ENCODE results near the gene SPTSSA.

SPTSSA gene

GRCh38 chr14:34424488-34424887 is 37.6 kb downstream of the SPTSSA start:
- TF ChIP-seq ZFX (IDR thresholded peaks at IDR 0.05) (no peak), CTCF (conservative IDR thresholded peaks at IDR 0.05) (no peak)
- peak overlapping the region; percentile 32; the same call in 1 of the 2 replicates for H3K27ac ChIP-seq

- no peak overlapping the region for H3K27ac ChIP-seq
- TF ChIP-seq ZFX (IDR thresholded peaks at IDR 0.05) (no peak), CTCF (conservative IDR thresholded peaks at IDR 0.05) (no peak)
Measured at GRCh38 chr14:34423445-34423844, 38.6 kb downstream of the SPTSSA start.

GRCh38 chr14:34420547-34421150 is 41.4 kb downstream of the SPTSSA start:
- no peak for TF ChIP-seq ZFX (IDR thresholded peaks at IDR 0.05)
- TF ChIP-seq CTCF (conservative IDR thresholded peaks at IDR 0.05): no peak
- no peak overlapping the region for H3K27ac ChIP-seq

GRCh38 chr14:34409721-34410120 is 52.3 kb downstream of the SPTSSA start:
- TF ChIP-seq ZFX (IDR thresholded peaks at IDR 0.05) (no peak), CTCF (conservative IDR thresholded peaks at IDR 0.05) (no peak)
- no peak overlapping the region for H3K27ac ChIP-seq

GRCh38 chr14:34407951-34408350 is 54.1 kb downstream of the SPTSSA start:
- TF ChIP-seq CTCF (conservative IDR thresholded peaks at IDR 0.05) (no peak), ZFX (IDR thresholded peaks at IDR 0.05) (no peak)
- no peak overlapping the region for H3K27ac ChIP-seq

GRCh38 chr14:34404416-34404815 is 57.6 kb downstream of the SPTSSA start:
- no peak overlapping the region for H3K27ac ChIP-seq
- no peak for TF ChIP-seq CTCF (conservative IDR thresholded peaks at IDR 0.05)
- TF ChIP-seq ZFX (IDR thresholded peaks at IDR 0.05): no peak

GRCh38 chr14:34403646-34404045 is 58.4 kb downstream of the SPTSSA start:
- no peak overlapping the region for H3K27ac ChIP-seq
- TF ChIP-seq ZFX (IDR thresholded peaks at IDR 0.05): no peak
- no peak for TF ChIP-seq CTCF (conservative IDR thresholded peaks at IDR 0.05)

All from C4-2B (cell line).